Astrocyte (in vitro differentiated cells and primary cell): ENCODE data around the gene ERH. TPM values are rescaled to one million over a fixed set of nuclear protein-coding genes. Genes with fewer than 3 reads are reported as not detected.

ENCODE experiments used
- DNase-seq: peaks from one replicate; pipeline ENCODE4 v3.0.0-alpha.2; 2010; ENCODE audit warnings: low read depth
- FAIRE-seq: peaks from 2 replicates; lab custom pipeline; 2011; peaks lifted over from hg19 to GRCh38; lab: Jason Lieb, UNC
- H2AFZ ChIP-seq: 2 replicates; pipeline ENCODE4 v1.6.0; 2012; ENCODE audit warnings: low read depth, low read length, inconsistent platforms
- H3K27ac ChIP-seq: 2 replicates; pipeline ENCODE4 v1.5.1; 2011; ENCODE audit warnings: low read depth, low read length, inconsistent platforms
- H3K27me3 ChIP-seq: 2 replicates; pipeline ENCODE4 v1.6.0; 2011; ENCODE audit warnings: low read length, inconsistent platforms; ENCODE audit not compliant: insufficient read depth
- H3K36me3 ChIP-seq: 2 replicates; pipeline ENCODE4 v1.5.1; 2011; ENCODE audit warnings: low read length, inconsistent platforms; ENCODE audit not compliant: insufficient read depth
- H3K4me1 ChIP-seq: 2 replicates; pipeline ENCODE4 v1.5.1; 2011; ENCODE audit warnings: low read length, inconsistent platforms; ENCODE audit not compliant: insufficient read depth
- H3K4me2 ChIP-seq: 2 replicates; pipeline ENCODE4 v1.6.0; 2012; ENCODE audit warnings: low read length, inconsistent platforms
- H3K4me3 ChIP-seq: 2 replicates; pipeline ENCODE4 v1.5.1; 2011; ENCODE audit warnings: low read depth, mild to moderate bottlenecking, low read length, inconsistent platforms; ENCODE audit not compliant: insufficient read depth
- H3K79me2 ChIP-seq: 2 replicates; pipeline ENCODE4 v1.6.0; 2012; ENCODE audit warnings: mild to moderate bottlenecking, low read length, inconsistent platforms; ENCODE audit not compliant: insufficient read depth
- H3K9ac ChIP-seq: 2 replicates; pipeline ENCODE4 v1.6.0; 2012; ENCODE audit warnings: mild to moderate bottlenecking, low read length, inconsistent platforms
- H3K9me3 ChIP-seq: 2 replicates; pipeline ENCODE4 v1.5.1; 2012; ENCODE audit warnings: low read depth, mild to moderate bottlenecking, low read length, inconsistent platforms; ENCODE audit not compliant: insufficient read depth
- H4K20me1 ChIP-seq: 2 replicates; pipeline ENCODE4 v1.6.0; 2012; ENCODE audit warnings: low read length, inconsistent platforms; ENCODE audit not compliant: insufficient read depth
- H3K27ac Mint-ChIP-seq: one replicate; pipeline ENCODE4 v1.8.0; 2021; ENCODE audit warnings: mild to moderate bottlenecking, mixed read lengths; ENCODE audit not compliant: unreplicated experiment
- H3K27me3 Mint-ChIP-seq: one replicate; pipeline ENCODE4 v1.8.0; 2021; ENCODE audit warnings: low read depth, mixed read lengths; ENCODE audit not compliant: unreplicated experiment
- H3K36me3 Mint-ChIP-seq: one replicate; pipeline ENCODE4 v1.8.0; 2021; ENCODE audit warnings: low read depth, mixed read lengths; ENCODE audit not compliant: unreplicated experiment
- H3K4me1 Mint-ChIP-seq: one replicate; pipeline ENCODE4 v1.8.0; 2021; ENCODE audit warnings: low read depth, mixed read lengths; ENCODE audit not compliant: unreplicated experiment
- H3K4me3 Mint-ChIP-seq: one replicate; pipeline ENCODE4 v1.8.0; 2021; ENCODE audit warnings: mild to moderate bottlenecking, moderate library complexity, mixed read lengths; ENCODE audit not compliant: unreplicated experiment
- H3K9me3 Mint-ChIP-seq: one replicate; pipeline ENCODE4 v1.8.0; 2021; ENCODE audit warnings: mild to moderate bottlenecking, mixed read lengths; ENCODE audit not compliant: unreplicated experiment
- CTCF ChIP-seq: IDR thresholded peaks from 2 replicates; pipeline ENCODE4 v1.5.1; 2011; ENCODE audit warnings: low read depth, mild to moderate bottlenecking, inconsistent platforms, low read length, moderate library complexity; ENCODE audit not compliant: insufficient read depth
- EZH2 ChIP-seq: IDR thresholded peaks from 2 replicates; pipeline ENCODE4 v1.6.1; 2012; ENCODE audit warnings: mild to moderate bottlenecking, low read length, inconsistent platforms; ENCODE audit not compliant: insufficient read depth
- total RNA-seq: library from RNA; stranded (reverse); gene quantifications from 2 replicates; pipeline ENCODE4 v1.2.1, GENCODE V29; 2021

Gene ERH
- total RNA-seq, 1 donor from 2014 or later = 255 TPM

GRCh38 chr14:69363055-69363454, 35.0 kb downstream of the ERH start:
- Mint-ChIP-seq H3K27ac (no peak overlapping the region), H3K4me1 (no peaks in the 10 kb centered on the region), H3K27me3 (peaks cover 30% of the 10 kb centered on the region), H3K36me3 (no peaks in the 10 kb centered on the region), H3K4me3 (no peak overlapping the region), H3K9me3 (no peaks in the 10 kb centered on the region)
- no peak overlapping the region for H3K27ac ChIP-seq
- no peak for TF ChIP-seq EZH2
- TF ChIP-seq CTCF = peak; percentile 14
- H4K20me1 ChIP-seq = no peaks in the 10 kb centered on the region
- no peak overlapping the region for H3K9ac ChIP-seq
- FAIRE-seq (no peak), DNase-seq (no peak)
- H2AFZ ChIP-seq = no peak overlapping the region
- H3K9me3 ChIP-seq = no peaks in the 10 kb centered on the region
- no peaks in the 10 kb centered on the region for H3K4me1 ChIP-seq
- H3K4me2 ChIP-seq = no peak overlapping the region
- H3K79me2 ChIP-seq = no peaks in the 10 kb centered on the region
- no peaks in the 10 kb centered on the region for H3K27me3 ChIP-seq
- H3K36me3 ChIP-seq = no peaks in the 10 kb centered on the region
- no peak overlapping the region for H3K4me3 ChIP-seq

- Histone ChIP-seq H4K20me1 (no peaks in the 10 kb centered on the region), H2AFZ (no peak overlapping the region), H3K79me2 (no peaks in the 10 kb centered on the region), H3K9me3 (no peaks in the 10 kb centered on the region), H3K4me1 (peaks cover 6% of the 10 kb centered on the region), H3K27me3 (no peaks in the 10 kb centered on the region), H3K27ac (no peak overlapping the region), H3K36me3 (no peaks in the 10 kb centered on the region), H3K4me2 (no peak overlapping the region), H3K9ac (no peak overlapping the region), H3K4me3 (no peak overlapping the region)
- DNase-seq (no peak), FAIRE-seq (no peak)
- H3K4me1 Mint-ChIP-seq = peaks cover 4% of the 10 kb centered on the region
- H3K27ac Mint-ChIP-seq = no peak overlapping the region
- no peak for TF ChIP-seq EZH2
- TF ChIP-seq CTCF = no peak
- H3K27me3 Mint-ChIP-seq = peaks cover 29% of the 10 kb centered on the region
- peaks cover 2% of the 10 kb centered on the region for H3K36me3 Mint-ChIP-seq
- H3K9me3 Mint-ChIP-seq = no peaks in the 10 kb centered on the region
- no peak overlapping the region for H3K4me3 Mint-ChIP-seq
Observed at GRCh38 chr14:69360438-69361108, 37.5 kb downstream of the ERH start.

GRCh38 chr14:69358966-69359365, 39.1 kb downstream of the ERH start:
- no peak overlapping the region for H3K4me2 ChIP-seq
- H3K79me2 ChIP-seq = no peaks in the 10 kb centered on the region
- H2AFZ ChIP-seq = no peak overlapping the region
- no peak overlapping the region for H3K27ac ChIP-seq
- no peaks in the 10 kb centered on the region for H3K27me3 ChIP-seq
- TF ChIP-seq EZH2 = no peak
- TF ChIP-seq CTCF = no peak
- FAIRE-seq (no peak), DNase-seq (no peak)
- H3K27ac Mint-ChIP-seq = no peak overlapping the region
- no peak overlapping the region for H3K4me3 ChIP-seq
- H3K4me1 Mint-ChIP-seq = peaks cover 11% of the 10 kb centered on the region
- H3K9ac ChIP-seq = no peak overlapping the region
- no peaks in the 10 kb centered on the region for H3K36me3 ChIP-seq
- no peaks in the 10 kb centered on the region for H4K20me1 ChIP-seq
- no peaks in the 10 kb centered on the region for H3K9me3 ChIP-seq
- peaks cover 7% of the 10 kb centered on the region for H3K4me1 ChIP-seq
- H3K4me3 Mint-ChIP-seq = no peak overlapping the region
- H3K27me3 Mint-ChIP-seq = peaks cover 24% of the 10 kb centered on the region
- H3K9me3 Mint-ChIP-seq = no peaks in the 10 kb centered on the region
- peaks cover 2% of the 10 kb centered on the region for H3K36me3 Mint-ChIP-seq
